ENCODE data around the gene HAP1. TPM values are rescaled to one million over a fixed set of nuclear protein-coding genes. Genes with fewer than 3 reads are reported as not detected.
A peak's percentile ranks its signal among the peaks of the same experiment; 100 is the strongest.
"Not testable (repeated sequence)": the region's sequence is repeated elsewhere in the genome, so short reads cannot be mapped to it uniquely, and the experiment has no call there.

Gene HAP1
- total RNA-seq, 1 donor from 2014 or later = 4.3 TPM

DNA sequence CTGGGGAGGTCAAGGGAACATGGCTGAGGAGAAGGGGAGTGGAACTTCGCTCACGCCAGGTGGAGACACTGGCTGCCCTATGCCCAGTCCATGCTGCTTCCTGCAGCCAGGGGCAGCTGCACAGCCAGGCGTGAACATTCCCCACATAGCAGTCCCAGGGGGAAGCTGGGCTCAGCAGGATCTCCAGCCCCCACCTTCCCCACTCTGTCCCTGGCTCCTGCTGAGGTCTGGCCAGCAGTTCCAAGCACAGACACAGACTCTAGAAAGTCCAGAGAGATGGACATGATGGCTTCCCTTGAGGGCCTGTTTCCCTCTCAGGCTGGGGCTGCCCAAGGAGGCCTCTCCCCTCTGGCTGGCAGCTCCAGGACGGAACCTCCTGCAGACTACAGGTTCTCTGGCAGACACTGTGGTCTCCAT is 42.7 kb upstream of the HAP1 start:
- Mint-ChIP-seq H3K9me3 (no peaks in the 10 kb centered on the region), H3K27me3 (no peaks in the 10 kb centered on the region), H3K36me3 (no peaks in the 10 kb centered on the region), H3K4me1 (ENCODE audit: unreplicated experiment) (peaks cover 22% of the 10 kb centered on the region), H3K4me3 (no peak overlapping the region), H3K27ac (peak overlapping the region; percentile 87)
- TF ChIP-seq, protein P1, sequence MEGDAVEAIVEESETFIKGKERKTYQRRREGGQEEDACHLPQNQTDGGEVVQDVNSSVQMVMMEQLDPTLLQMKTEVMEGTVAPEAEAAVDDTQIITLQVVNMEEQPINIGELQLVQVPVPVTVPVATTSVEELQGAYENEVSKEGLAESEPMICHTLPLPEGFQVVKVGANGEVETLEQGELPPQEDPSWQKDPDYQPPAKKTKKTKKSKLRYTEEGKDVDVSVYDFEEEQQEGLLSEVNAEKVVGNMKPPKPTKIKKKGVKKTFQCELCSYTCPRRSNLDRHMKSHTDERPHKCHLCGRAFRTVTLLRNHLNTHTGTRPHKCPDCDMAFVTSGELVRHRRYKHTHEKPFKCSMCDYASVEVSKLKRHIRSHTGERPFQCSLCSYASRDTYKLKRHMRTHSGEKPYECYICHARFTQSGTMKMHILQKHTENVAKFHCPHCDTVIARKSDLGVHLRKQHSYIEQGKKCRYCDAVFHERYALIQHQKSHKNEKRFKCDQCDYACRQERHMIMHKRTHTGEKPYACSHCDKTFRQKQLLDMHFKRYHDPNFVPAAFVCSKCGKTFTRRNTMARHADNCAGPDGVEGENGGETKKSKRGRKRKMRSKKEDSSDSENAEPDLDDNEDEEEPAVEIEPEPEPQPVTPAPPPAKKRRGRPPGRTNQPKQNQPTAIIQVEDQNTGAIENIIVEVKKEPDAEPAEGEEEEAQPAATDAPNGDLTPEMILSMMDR (conservative IDR thresholded peaks at IDR 0.05) = no peak
- no peak for DNase-seq (ENCODE audit: extremely low spot score, unreplicated experiment)

DNA sequence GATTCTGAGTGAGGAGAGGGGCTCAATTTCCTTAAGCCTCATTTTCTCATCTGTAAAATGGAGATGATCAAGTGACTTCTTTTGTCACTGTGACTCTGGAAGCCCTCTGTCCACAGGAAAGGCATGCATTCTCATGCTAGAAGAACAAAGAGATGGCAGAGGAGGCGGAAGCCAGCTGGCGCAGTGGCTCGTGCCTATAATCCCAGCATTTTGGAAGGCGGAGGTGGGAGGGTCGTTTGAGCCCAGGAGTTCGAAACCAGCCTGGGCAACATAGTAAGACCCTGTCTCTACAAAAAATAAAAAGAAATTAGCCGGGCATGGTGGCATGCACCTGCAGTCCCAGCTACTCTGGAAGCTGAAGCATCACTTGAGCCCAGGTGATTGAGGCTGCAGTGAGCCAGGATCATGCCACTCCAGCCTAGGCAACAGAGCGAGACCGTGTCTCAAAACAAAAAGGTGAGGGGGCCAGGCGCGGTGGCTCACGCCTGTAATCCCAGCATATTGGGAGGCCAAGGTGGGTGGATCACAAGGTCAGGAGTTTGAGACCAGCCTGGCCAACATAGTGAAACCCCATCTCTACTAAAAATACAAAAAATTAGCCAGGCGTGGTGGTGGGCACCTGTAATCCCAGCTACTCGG is 41.9 kb upstream of the HAP1 start:
- not testable (repeated sequence) for H3K27me3 Mint-ChIP-seq; H3K9me3 Mint-ChIP-seq; DNase-seq (ENCODE audit: extremely low spot score, unreplicated experiment); H3K36me3 Mint-ChIP-seq
- peak overlapping the region; percentile 49 for H3K4me3 Mint-ChIP-seq
- H3K4me1 Mint-ChIP-seq (ENCODE audit: unreplicated experiment) = peaks cover 14% of the 10 kb centered on the region
- H3K27ac Mint-ChIP-seq = peak overlapping the region; percentile 87

DNA sequence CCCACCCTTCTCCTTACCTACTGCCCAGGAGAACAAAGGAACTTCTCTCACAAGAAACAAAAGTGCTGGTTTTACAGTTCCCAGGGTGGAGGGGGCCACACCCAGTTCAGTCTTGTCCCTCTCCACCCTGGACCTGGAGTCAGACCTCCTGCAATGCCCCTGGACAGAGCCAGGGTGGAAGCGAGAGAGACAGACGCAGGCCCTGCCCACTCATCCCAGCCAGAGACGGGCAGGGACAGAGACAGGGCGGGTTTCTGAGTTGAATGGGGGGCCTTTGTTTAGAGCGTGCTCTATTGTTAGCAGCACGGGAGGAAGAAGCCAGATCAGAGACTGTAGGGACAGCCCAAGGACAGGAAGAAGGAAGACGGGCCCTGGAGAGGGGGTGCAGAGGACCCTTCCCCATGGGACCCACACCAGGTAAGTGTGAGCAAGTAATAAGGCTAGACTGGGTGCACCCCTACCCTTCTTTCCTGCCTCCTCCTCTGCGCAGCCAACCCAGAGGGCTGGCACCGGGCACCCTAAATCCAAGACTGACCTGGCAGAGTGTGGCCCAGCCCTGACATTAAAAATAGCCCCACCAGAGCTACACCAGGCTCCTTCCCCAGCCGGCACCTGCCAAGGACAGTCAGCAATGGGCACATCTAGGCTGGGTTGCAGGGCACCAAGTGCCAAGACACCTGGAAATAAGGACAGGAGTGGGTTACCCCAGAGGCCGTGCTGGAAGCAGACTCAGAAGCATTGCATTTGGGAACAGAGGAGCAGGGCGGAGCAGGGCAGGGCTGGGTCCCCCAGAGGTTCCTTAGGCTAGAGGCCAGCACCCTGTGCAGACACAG is 41.2 kb upstream of the HAP1 start:
- Mint-ChIP-seq H3K9me3 (no peaks in the 10 kb centered on the region), H3K27ac (peak overlapping the region; percentile 87), H3K27me3 (no peaks in the 10 kb centered on the region), H3K36me3 (no peaks in the 10 kb centered on the region), H3K4me3 (peak overlapping the region; percentile 49), H3K4me1 (ENCODE audit: unreplicated experiment) (peaks cover 12% of the 10 kb centered on the region)
- DNase-seq (ENCODE audit: extremely low spot score, unreplicated experiment) = no peak
- TF ChIP-seq, protein P1 (conservative IDR thresholded peaks at IDR 0.05) = no peak

DNA sequence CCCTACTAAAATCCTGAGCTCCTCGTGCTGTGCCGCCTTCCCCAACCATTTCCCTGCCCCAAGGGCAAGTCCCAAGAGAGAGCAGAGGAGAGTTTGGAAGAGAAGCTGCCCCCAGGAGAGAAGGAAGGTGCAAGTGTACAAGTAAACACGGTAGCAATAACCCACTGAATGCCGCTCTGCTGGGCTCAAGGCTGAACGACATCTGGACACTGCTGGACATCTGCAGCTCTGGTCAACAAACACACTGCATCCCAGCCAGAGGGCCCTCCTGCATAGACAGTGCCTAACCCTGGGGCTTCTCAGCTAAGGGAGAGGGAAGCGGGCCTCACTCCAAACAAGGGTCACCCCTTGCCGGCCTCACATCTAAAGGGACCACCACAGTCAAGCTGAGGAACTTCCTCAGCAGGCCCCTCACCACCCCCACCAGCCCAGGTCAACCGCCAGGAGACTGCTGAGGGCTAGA is 39.3 kb upstream of the HAP1 start:
- DNase-seq (ENCODE audit: extremely low spot score, unreplicated experiment) = no peak
- TF ChIP-seq, protein P1 (conservative IDR thresholded peaks at IDR 0.05) = no peak
- Mint-ChIP-seq H3K9me3 (no peaks in the 10 kb centered on the region), H3K36me3 (peaks cover 4% of the 10 kb centered on the region), H3K27ac (peak overlapping the region; percentile 92), H3K27me3 (no peaks in the 10 kb centered on the region), H3K4me3 (peak overlapping the region; percentile 72), H3K4me1 (ENCODE audit: unreplicated experiment) (peaks cover 12% of the 10 kb centered on the region)

DNA sequence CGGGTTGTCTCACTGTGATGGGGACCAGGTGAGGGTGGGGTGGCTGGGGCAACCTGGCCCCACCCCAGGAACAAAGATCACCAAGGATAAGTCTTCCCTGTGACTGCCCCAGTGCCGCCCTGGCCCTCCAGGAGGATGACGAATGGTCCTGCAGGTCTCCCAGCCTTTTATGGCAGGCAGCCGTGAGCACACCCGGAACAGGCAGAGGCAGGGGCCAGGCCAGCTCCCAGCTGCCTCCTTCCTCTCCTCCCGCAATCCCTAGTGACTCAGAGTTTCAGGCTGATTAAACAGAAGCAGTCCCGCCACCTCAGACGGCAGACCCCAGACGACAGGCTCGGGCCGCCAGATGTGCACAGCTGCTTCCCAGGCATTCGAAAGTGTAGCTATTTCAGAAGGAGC is 38.7 kb upstream of the HAP1 start:
- Mint-ChIP-seq H3K36me3 (peaks cover 8% of the 10 kb centered on the region), H3K27me3 (no peaks in the 10 kb centered on the region), H3K9me3 (no peaks in the 10 kb centered on the region), H3K4me1 (ENCODE audit: unreplicated experiment) (peaks cover 12% of the 10 kb centered on the region), H3K27ac (peak overlapping the region; percentile 92), H3K4me3 (peak overlapping the region; percentile 67)
- TF ChIP-seq, protein P1 (conservative IDR thresholded peaks at IDR 0.05) = no peak
- DNase-seq (ENCODE audit: extremely low spot score, unreplicated experiment) = no peak
